ENCODE measurements around the gene GIMAP6.
"Not testable (repeated sequence)": the region's sequence is repeated elsewhere in the genome, so short reads cannot be mapped to it uniquely, and the experiment has no call there.

Gene GIMAP6

DNA sequence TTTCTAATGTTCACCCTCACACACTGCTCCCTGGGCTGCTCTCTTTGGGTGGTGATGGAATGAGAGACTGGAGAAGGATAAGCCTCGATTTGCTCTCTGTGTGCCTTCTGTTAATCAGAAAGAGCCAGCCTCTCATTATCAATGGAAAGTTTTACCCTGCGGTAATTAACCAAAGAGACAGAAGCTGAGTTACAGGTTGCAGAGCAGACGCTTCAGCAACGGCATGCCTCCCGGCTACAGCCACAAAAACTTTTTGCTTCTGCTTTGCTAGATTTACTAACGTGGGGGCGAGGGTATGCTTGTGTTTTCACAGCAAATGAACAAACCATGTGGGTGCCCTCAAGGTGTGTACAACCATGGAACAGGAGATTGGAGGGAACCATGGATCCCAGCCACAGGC, 47.0 kb downstream of the GIMAP6 start:
- DNase-seq (ENCODE audit: low read depth in 3 of 3) = no peak

DNA sequence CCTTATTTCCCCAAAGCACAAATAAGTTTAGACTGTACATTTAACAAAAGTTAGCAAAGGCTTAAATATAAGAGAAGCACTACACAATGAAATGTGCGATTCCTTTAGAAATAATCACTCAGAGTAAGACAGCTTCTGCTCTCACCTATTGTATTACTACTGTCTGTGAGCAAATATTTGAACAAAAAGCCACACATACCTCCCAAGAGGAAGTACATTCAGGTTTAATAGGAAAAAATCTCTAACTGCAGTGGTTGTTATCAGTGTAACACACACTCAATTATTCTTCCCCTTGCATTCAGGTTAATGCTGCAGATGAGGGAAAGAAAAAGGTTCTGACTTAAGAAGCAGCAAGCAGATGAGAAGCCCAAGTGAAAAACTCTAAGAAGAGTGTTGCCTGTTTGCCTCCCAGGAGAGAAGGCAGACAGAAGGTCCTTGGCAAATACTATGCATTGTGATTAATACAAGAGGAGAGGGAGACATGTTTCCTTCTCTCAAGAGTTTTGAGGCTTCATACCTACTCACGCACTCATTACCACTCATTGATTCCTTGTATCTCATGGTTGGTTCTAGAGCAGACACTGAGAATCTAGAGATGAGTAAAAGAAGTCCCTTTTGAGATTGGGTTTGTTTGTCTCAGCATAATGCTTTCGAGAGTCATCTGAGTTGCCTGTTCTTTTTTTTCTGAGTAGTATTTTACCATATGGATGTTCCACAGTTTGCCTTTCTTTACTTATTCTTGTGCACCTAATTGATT, 51.4 kb downstream of the GIMAP6 start:
- no peak for DNase-seq (ENCODE audit: low read depth in 3 of 3)

DNA sequence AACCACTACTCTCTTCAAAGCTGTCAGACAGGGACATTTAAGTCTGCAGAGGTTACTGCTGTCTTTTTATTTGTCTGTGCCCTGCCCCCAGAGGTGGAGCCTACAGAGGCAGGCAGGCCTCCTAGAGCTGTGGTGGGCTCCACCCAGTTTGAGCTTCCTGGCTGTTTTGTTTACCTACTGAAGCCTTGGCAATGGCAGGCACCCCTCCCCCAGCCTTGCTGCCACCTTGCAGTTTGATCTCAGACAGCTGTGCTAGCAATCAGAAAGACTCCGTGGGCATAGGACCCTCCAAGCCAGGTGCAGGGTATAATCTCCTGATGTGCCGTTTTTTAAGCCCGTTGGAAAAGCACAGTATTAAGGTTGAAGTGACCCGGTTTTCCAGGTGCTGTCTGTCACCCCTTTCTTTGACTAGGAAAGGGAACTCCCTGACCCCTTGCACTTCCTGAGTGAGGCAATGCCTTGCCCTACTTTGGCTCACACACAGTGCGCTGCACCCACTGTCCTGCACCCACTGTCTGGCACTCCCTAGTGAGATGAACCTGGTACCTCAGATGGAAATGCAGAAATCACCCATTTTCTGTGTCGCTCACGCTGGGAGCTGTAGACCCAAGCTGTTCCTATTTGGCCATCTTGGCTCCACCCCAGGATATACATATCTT, 52.1 kb downstream of the GIMAP6 start:
- DNase-seq (ENCODE audit: low read depth in 3 of 3) = not testable (repeated sequence)

Data from stimulated activated CD4-positive, alpha-beta T cell treated with anti-CD3 and anti-CD28 coated beads, TNF-alpha, amount 100 ng/mL, for 24 hours (primary cell).